Endothelial cell of umbilical vein (primary cell): Measurements from ENCODE around the gene RNPEP. TPM values are rescaled to one million over a fixed set of nuclear protein-coding genes. Genes with fewer than 3 reads are reported as not detected.

Experiments
- BruUV-seq: library from RNA; stranded (reverse); fragments of 400-500 nt; replicated peaks from 2 replicates; lab custom pipeline; 2021; lab: Mats Ljungman, UMichigan
- CTCF ChIA-PET: fragments of 300-600, 350-600 bp; sonication (Branson Sonifier 250); formaldehyde crosslinking; loops from one replicate; lab custom pipeline; 2021; ENCODE audit warnings: antibody characterized with exemption, inconsistent platforms; lab: Charles Lee
- POLR2A ChIA-PET: fragments of 300-600, 350-600 bp; sonication (Branson Sonifier 250); formaldehyde crosslinking; loops from one replicate; lab custom pipeline; 2021; ENCODE audit warnings: antibody characterized with exemption, inconsistent platforms; lab: Charles Lee
- DNase-seq: peaks from one replicate; pipeline ENCODE4 v3.0.0-alpha.2; 2011; ENCODE audit warnings: low read depth, low spot score
- FAIRE-seq: peaks from 2 replicates; lab custom pipeline; 2011; peaks lifted over from hg19 to GRCh38; lab: Jason Lieb, UNC
- H2AFZ ChIP-seq: 2 replicates; pipeline ENCODE4 v1.6.0; 2012; ENCODE audit warnings: low read depth, low read length, control low read depth, inconsistent platforms
- H3K27ac ChIP-seq: 2 replicates; pipeline ENCODE4 v1.5.1; 2011; ENCODE audit warnings: low read depth, mild to moderate bottlenecking, control low read depth, low read length, moderate library complexity; ENCODE audit not compliant: insufficient read depth
- H3K27me3 ChIP-seq, 2 experiments: 2 replicates each; pipeline versions ENCODE4 v1.6.0 to v1.6.1; 2011; ENCODE audit warnings: low read length in 2 of 2, mixed read lengths in 1 of 2; ENCODE audit not compliant: control insufficient read depth in 2 of 2, insufficient read depth in 2 of 2
- H3K36me3 ChIP-seq, 2 experiments: 2 replicates in 1 of 2; 3 replicates in 1 of 2; pipeline ENCODE4 v1.5.1; 2011; ENCODE audit warnings: low read length in 2 of 2, mild to moderate bottlenecking in 1 of 2, moderate library complexity in 1 of 2; ENCODE audit not compliant: control insufficient read depth in 2 of 2, insufficient read depth in 2 of 2; ENCODE audit errors: extremely low read depth in 1 of 2
- H3K4me1 ChIP-seq: 3 replicates; pipeline ENCODE4 v1.5.1; 2011; ENCODE audit warnings: mild to moderate bottlenecking, low read length; ENCODE audit not compliant: control insufficient read depth, insufficient read depth; ENCODE audit errors: extremely low read depth
- H3K4me2 ChIP-seq: 2 replicates; pipeline ENCODE4 v1.6.1; 2011; ENCODE audit warnings: low read length, control low read depth, mixed read lengths; ENCODE audit not compliant: insufficient read depth
- H3K4me3 ChIP-seq, 3 experiments: fragments of 200-600 bp in 1 of 3; sonication (generic), shearing (Covaris generic) in 1 of 3; replicated peaks in 1 of 3; 2 replicates each; pipeline ENCODE4 v1.5.1; 2011 to 2016; ENCODE audit warnings: control low read depth in 3 of 3, low read length in 3 of 3, mild to moderate bottlenecking in 2 of 3, inconsistent platforms in 1 of 3, low read depth in 1 of 3, moderate library complexity in 1 of 3; ENCODE audit not compliant: insufficient read depth in 1 of 3
- H3K79me2 ChIP-seq: 2 replicates; pipeline ENCODE4 v1.6.0; 2012; ENCODE audit warnings: low read length, inconsistent platforms; ENCODE audit not compliant: control insufficient read depth, insufficient read depth
- H3K9ac ChIP-seq: replicated peaks from 2 replicates; pipeline ENCODE3; 2011; ENCODE audit warnings: low read length, control low read depth; ENCODE audit not compliant: insufficient read depth; ENCODE audit errors: extremely low read depth
- H3K9me1 ChIP-seq: replicated peaks from 3 replicates; pipeline ENCODE4 v1.6.0; 2011; ENCODE audit warnings: mild to moderate bottlenecking, low read length; ENCODE audit not compliant: control insufficient read depth, insufficient read depth; ENCODE audit errors: extremely low read depth
- H3K9me3 ChIP-seq: replicated peaks from 2 replicates; pipeline ENCODE4 v1.5.1; 2012; ENCODE audit warnings: low read length, inconsistent platforms; ENCODE audit not compliant: control insufficient read depth, insufficient read depth
- H4K20me1 ChIP-seq: replicated peaks from 2 replicates; pipeline ENCODE3; 2011; ENCODE audit warnings: mild to moderate bottlenecking, low read length; ENCODE audit not compliant: control insufficient read depth, insufficient read depth; ENCODE audit errors: extremely low read depth
- EZH2 ChIP-seq: IDR thresholded peaks from 2 replicates; pipeline ENCODE4 v1.6.1; 2012; ENCODE audit warnings: borderline replicate concordance, low read depth, mild to moderate bottlenecking, moderate library complexity, low read length, inconsistent platforms; ENCODE audit not compliant: severe bottlenecking
- JUN ChIP-seq: IDR thresholded peaks from 2 replicates; pipeline ENCODE4 v1.6.1; 2011; ENCODE audit warnings: borderline replicate concordance, low read depth; ENCODE audit not compliant: insufficient read length, insufficient read depth
- MAX ChIP-seq: IDR thresholded peaks from 2 replicates; pipeline ENCODE4 v1.6.1; 2011; ENCODE audit not compliant: insufficient read depth, insufficient read length
- POLR2A ChIP-seq: IDR thresholded peaks from 2 replicates; pipeline ENCODE4 v1.6.1; 2012; ENCODE audit warnings: low read depth, mild to moderate bottlenecking, control low read depth, low read length
- dilution Hi-C: fragments of 300-500 bp; cut with MboI; formaldehyde crosslinking; loops from one replicate; pipeline ENCODE4 v1.15.0; 2019; ENCODE audit warnings: low sequenced_read_pairs; ENCODE audit not compliant: extremely low pct_ligation_motif_present
- intact Hi-C: fragments of 100-400 bp; cut with micrococcal nuclease; formaldehyde crosslinking; loops from one replicate; pipeline ENCODE4 v1.10.0; 2022
- polyA plus RNA-seq, 4 experiments: library from polyadenylated mRNA; depleted of rRNA in 3 of 4; stranded (reverse) in 3 of 4; unstranded in 1 of 4; fragments of >200 nt; gene quantifications; 2 replicates each; pipeline versions ENCODE4 v1.2.1 to v1.2.3, GENCODE V29; 2011 to 2012; ENCODE audit warnings: missing spikeins in 1 of 4
- total RNA-seq: library from RNA; stranded (reverse); gene quantifications from 2 replicates; pipeline ENCODE4 v1.2.3, GENCODE V29; 2021

Gene RNPEP
- total and polyA plus RNA-seq, 2 donors (not counting 3 experiments of a cell fraction or from before 2014, with no cell fraction given): 56.1 to 73.5 TPM

GRCh38 chr1:201966171-201966570 lies 16.3 kb upstream of the RNPEP start:
- Histone ChIP-seq H3K36me3 (peaks cover 18 to 24% of the 10 kb centered on the region in 2 experiments), H3K79me2 (peaks cover 5% of the 10 kb centered on the region), H3K9me1 (no peaks in the 10 kb centered on the region), H4K20me1 (no peaks in the 10 kb centered on the region), H3K4me1 (no peaks in the 10 kb centered on the region), H3K27me3 (no peaks in the 10 kb centered on the region), H3K9ac (no peak overlapping the region), H3K9me3 (no peaks in the 10 kb centered on the region), H3K27ac (no peak overlapping the region), H2AFZ (no peak overlapping the region), H3K4me2 (no peak overlapping the region), H3K4me3 (no peak overlapping the region)
- DNase-seq (no peak), FAIRE-seq (no peak)
- ChIA-PET POLR2A (no interaction called here), CTCF (interaction anchor here (0.7 to 15.9 kb wide), 2 partner anchors 70 to 88 kb away, joined by 3 to 577 read pairs; no protein-coding TSS in a partner anchor)
- intact Hi-C loops: no loop called here
- BruUV-seq: no TSS peak
- TF ChIP-seq EZH2: no peak
- dilution Hi-C loops: no loop called here

DNA sequence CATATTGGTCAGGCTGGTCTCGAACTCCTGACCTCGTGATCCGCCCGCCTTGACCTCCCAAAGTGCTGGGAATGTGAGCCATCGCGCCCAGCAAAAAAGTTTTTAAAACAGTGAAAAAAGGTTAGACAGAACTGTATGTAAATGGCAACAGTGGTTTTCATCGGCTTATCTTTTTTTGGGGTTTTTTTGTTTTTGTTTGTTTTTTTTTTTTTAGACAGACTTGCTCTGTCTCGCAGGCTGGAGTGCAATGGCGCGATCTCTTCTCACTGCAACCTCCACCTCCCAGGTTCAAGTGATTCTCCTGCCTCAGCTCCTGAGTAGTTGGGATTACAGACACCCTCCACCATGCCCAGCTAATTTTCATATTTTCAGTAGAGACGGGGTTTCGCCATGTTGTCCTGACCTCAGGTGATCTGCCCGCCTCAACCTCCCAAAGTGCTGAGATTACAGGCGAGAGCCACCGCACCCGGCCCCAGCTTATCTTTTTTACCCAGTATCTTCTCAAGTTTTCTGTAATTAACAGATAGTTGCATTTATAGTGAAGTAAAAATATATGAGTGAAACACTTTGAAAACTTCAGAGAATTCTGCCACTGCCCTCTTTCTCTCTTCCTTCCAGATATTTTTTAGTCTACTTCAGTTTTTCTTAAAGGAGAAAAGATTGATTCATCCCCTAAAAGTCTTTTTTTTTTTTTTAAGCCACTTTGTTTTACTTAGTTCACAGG lies 14.1 kb upstream of the RNPEP start:
- CTCF ChIA-PET: interaction anchor here (1.1 to 15.9 kb wide), 3 partner anchors 13 to 90 kb away, joined by 4 to 577 read pairs (median 12); partner anchors contain the start of gene RNPEP
- no peak overlapping the region for H3K27ac ChIP-seq
- no peak overlapping the region for H2AFZ ChIP-seq
- no peaks in the 10 kb centered on the region for H4K20me1 ChIP-seq
- DNase-seq: no peak
- intact Hi-C loops (no loop called here), dilution Hi-C loops (no loop called here)
- TF ChIP-seq POLR2A (no peak), JUN (no peak), MAX (no peak)
- no peak for FAIRE-seq
- no peaks in the 10 kb centered on the region for H3K9me1 ChIP-seq
- POLR2A ChIA-PET: no interaction called here
- no peaks in the 10 kb centered on the region for H3K27me3 ChIP-seq
- no peak overlapping the region for H3K9ac ChIP-seq
- no peak overlapping the region for H3K4me2 ChIP-seq
- no TSS peak for BruUV-seq
- no peaks in the 10 kb centered on the region for H3K9me3 ChIP-seq
- H3K4me3 ChIP-seq: no peak overlapping the region
- H3K4me1 ChIP-seq: no peaks in the 10 kb centered on the region
- H3K36me3 ChIP-seq: peaks cover 16 to 21% of the 10 kb centered on the region in 2 experiments
- peaks cover 2% of the 10 kb centered on the region for H3K79me2 ChIP-seq
